Peyer's patch (tissue), 4 donors: ENCODE results near the gene CYP51A1.

Experiments used
- POLR2A ChIP-seq, 2 donors: fragments of 450-650 bp; IDR thresholded peaks; one replicate each; pipeline ENCODE4 v1.5.1; 2017; ENCODE audit warnings: antibody characterized with exemption in 2 of 2, mild to moderate bottlenecking in 2 of 2, moderate library complexity in 2 of 2
- TF ChIP-seq, protein P1 (sequence below), 6 experiments: fragments of 450-650 bp in 4 of 6; fragments of 200-600 bp in 2 of 6; sonication (generic) in 1 of 6; IDR thresholded peaks; one replicate each; pipeline ENCODE4 v1.5.1; 2017 to 2019; ENCODE audit warnings: antibody characterized with exemption in 6 of 6, mild to moderate bottlenecking in 3 of 6, moderate library complexity in 1 of 6

DNA sequence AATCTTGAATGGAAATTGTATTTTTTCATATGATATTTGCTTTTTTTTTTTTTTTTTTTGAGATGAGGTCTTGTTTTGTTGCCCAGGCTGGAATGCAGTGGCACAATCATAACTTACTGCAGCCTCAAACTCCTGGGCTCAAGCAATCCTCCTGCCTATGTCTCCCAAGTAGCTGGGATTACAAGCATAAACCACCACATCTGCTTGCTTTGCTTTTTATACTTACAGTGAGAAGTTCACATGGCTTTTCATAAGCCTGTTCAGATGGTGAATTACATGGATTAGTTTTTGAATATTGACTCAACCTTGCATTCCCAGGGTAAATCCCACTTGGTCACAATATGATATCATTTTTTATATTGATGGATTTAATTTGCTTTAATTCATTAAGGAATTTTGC lies 22.7 kb upstream of the CYP51A1 start:
- no peak for TF ChIP-seq POLR2A (IDR thresholded peaks at IDR 0.05)
- TF ChIP-seq, protein P1, sequence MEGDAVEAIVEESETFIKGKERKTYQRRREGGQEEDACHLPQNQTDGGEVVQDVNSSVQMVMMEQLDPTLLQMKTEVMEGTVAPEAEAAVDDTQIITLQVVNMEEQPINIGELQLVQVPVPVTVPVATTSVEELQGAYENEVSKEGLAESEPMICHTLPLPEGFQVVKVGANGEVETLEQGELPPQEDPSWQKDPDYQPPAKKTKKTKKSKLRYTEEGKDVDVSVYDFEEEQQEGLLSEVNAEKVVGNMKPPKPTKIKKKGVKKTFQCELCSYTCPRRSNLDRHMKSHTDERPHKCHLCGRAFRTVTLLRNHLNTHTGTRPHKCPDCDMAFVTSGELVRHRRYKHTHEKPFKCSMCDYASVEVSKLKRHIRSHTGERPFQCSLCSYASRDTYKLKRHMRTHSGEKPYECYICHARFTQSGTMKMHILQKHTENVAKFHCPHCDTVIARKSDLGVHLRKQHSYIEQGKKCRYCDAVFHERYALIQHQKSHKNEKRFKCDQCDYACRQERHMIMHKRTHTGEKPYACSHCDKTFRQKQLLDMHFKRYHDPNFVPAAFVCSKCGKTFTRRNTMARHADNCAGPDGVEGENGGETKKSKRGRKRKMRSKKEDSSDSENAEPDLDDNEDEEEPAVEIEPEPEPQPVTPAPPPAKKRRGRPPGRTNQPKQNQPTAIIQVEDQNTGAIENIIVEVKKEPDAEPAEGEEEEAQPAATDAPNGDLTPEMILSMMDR (IDR thresholded peaks at IDR 0.05): no peak
